Vagina (tissue), 2 donors: Measurements from ENCODE around the gene CCDC167.

ENCODE experiments used
- CTCF ChIP-seq, 3 experiments: fragments of 450-650 bp in 2 of 3; fragments of 200-600 bp in 1 of 3; sonication (generic) in 1 of 3; IDR thresholded peaks; one replicate each; pipeline ENCODE4 v1.5.1; 2017 to 2019; ENCODE audit warnings: antibody characterized with exemption in 3 of 3, mild to moderate bottlenecking in 2 of 3, moderate library complexity in 2 of 3
- POLR2A ChIP-seq, 2 donors: fragments of 450-650 bp; IDR thresholded peaks; one replicate each; pipeline ENCODE4 v1.6.1; 2017; ENCODE audit warnings: antibody characterized with exemption in 2 of 2, mild to moderate bottlenecking in 2 of 2, moderate library complexity in 2 of 2
- POLR2AphosphoS5 ChIP-seq, 2 donors: sonication (generic); formaldehyde crosslinking; IDR thresholded peaks; one replicate each; pipeline ENCODE4 v1.9.0; 2017; ENCODE audit warnings: antibody characterized with exemption in 2 of 2, mild to moderate bottlenecking in 2 of 2, low read depth in 1 of 2; ENCODE audit not compliant: insufficient read depth in 1 of 2

- TF ChIP-seq CTCF (IDR thresholded peaks at IDR 0.05) (no peak), POLR2AphosphoS5 (IDR thresholded peaks at IDR 0.05; ENCODE audit: insufficient read depth in 1 of 2, low read depth in 1 of 2) (no peak), POLR2A (IDR thresholded peaks at IDR 0.05) (no peak)
These were observed 45.1 kb downstream of the CCDC167 start for GRCh38 chr6:37454420-37455140.
